Kidney epithelial cell (primary cell): Measurements from ENCODE around the gene NCAPG2. TPM values are rescaled to one million over a fixed set of nuclear protein-coding genes. Genes with fewer than 3 reads are reported as not detected.

Experiments used
- DNase-seq: peaks from one replicate; pipeline ENCODE4 v3.0.0-alpha.2; 2010; ENCODE audit warnings: low read depth
- H3K27me3 ChIP-seq: 2 replicates; pipeline ENCODE4 v1.6.0; 2011; ENCODE audit warnings: low read length; ENCODE audit not compliant: control insufficient read depth, insufficient read depth
- H3K36me3 ChIP-seq: 2 replicates; pipeline ENCODE4 v1.5.1; 2011; ENCODE audit warnings: low read length; ENCODE audit not compliant: control insufficient read depth, insufficient read depth
- H3K4me3 ChIP-seq: 2 replicates; pipeline ENCODE4 v1.5.1; 2011; ENCODE audit warnings: low read depth, mild to moderate bottlenecking, control low read depth, low read length
- CTCF ChIP-seq: IDR thresholded peaks from 2 replicates; pipeline ENCODE4 v1.5.1; 2011; ENCODE audit warnings: mild to moderate bottlenecking, moderate library complexity, low read length, control low read depth, inconsistent platforms; ENCODE audit not compliant: insufficient read depth, poor library complexity, severe bottlenecking
- total RNA-seq: library from RNA; depleted of rRNA; stranded (reverse); fragments of >200 nt; gene quantifications from 2 replicates; pipeline ENCODE4 v1.2.3, GENCODE V29; 2015

NCAPG2 gene
- total RNA-seq, 1 donor from 2014 or later = 8.5 TPM

GRCh38 chr7:158742065-158742821 is 37.6 kb upstream of the NCAPG2 start:
- DNase-seq = no peak
- no peak overlapping the region for H3K4me3 ChIP-seq
- peaks cover 2% of the 10 kb centered on the region for H3K36me3 ChIP-seq
- TF ChIP-seq CTCF = no peak
- no peaks in the 10 kb centered on the region for H3K27me3 ChIP-seq

DNA sequence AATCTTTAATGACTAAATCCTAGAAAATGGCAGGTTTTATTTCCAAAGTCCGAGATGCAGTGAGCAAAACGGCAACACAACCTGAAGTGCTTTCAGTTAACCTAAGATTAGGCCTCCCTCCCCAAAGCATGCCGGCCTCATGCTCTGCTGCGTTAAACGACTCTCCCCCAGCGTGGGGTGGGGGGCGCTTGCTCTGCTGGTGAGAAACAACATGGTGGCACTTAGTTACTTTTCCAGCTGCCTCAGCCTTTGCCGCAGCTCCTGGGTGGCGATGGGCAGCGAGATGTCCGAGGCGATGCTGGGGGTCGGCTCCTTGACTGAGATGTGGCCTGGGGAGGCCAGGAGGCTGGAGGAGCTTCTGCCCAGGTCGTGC is 36.7 kb upstream of the NCAPG2 start:
- TF ChIP-seq CTCF = no peak
- no peak overlapping the region for H3K4me3 ChIP-seq
- no peaks in the 10 kb centered on the region for H3K27me3 ChIP-seq
- H3K36me3 ChIP-seq = peaks cover 2% of the 10 kb centered on the region
- no peak for DNase-seq

DNA sequence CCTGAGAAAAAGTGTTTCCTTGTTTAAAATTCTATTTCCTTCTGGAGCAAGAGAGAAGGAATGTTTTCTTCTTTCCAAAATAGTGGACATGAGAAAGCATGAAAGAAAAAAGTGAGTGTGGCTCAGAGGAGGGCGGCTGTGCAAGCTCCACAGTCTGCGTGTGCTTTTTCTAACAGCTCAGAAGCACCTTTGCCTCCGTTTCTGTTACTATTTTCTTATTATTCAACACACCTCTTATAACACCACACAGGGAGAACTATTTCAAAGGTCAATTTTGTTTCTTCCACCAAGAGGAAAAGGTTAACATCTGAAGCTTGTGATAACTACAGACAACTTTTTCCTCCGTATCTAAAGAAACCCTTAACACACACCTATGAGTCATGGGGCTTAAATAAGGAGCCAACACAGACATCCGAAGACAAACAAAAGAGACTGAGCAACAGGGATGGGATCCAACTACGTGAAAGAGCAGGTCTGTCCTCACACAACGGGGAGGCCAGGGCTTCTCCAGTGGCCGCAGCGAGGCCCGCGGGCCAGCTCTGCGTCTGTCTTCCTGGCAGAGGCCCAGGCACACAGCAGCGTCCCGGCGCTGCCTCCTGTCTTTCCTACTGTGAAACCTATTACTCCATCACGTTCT is 36.2 kb upstream of the NCAPG2 start:
- H3K36me3 ChIP-seq = peaks cover 2% of the 10 kb centered on the region
- H3K27me3 ChIP-seq = no peaks in the 10 kb centered on the region
- no peak overlapping the region for H3K4me3 ChIP-seq
- TF ChIP-seq CTCF = no peak
- DNase-seq = no peak

DNA sequence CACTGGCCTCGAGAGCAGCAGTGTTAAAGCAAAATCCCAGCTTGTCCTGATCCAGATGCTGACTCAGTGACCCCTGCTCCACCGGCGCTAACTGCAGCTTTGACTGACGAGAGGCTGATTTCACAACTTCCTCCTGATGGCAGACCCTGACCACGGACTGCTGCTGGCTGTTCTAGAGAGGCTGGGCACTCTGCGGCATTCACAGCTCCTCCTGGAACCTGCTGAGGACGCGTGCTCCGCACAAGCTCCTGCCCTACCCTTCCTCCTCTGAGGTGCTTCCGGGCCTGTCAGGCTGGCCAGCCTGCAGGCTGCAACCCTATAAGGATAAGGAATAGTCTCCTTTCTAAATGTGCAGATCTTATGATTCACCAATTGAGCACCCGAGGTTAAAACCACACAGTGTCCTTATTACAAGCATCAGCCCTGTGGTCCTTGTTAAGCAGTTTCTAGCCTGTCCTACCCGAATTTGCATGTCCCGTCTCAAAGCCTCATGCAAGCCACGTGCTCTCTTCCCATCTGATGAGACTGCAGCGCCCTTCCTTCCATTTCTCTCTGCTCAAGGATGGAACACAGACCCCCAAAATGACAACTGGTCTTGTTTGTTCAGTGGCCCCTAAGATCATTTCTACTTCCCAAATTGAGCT is 35.5 kb upstream of the NCAPG2 start:
- peak; percentile 13 for TF ChIP-seq CTCF
- Histone ChIP-seq H3K27me3 (no peaks in the 10 kb centered on the region), H3K4me3 (no peak overlapping the region), H3K36me3 (peaks cover 2% of the 10 kb centered on the region)
- DNase-seq = peak; percentile 29

- TF ChIP-seq CTCF = no peak
- H3K27me3 ChIP-seq = no peaks in the 10 kb centered on the region
- no peak for DNase-seq
- H3K4me3 ChIP-seq = no peak overlapping the region
- peaks cover 2% of the 10 kb centered on the region for H3K36me3 ChIP-seq
These were observed 34.2 kb upstream of the NCAPG2 start for GRCh38 chr7:158738841-158739240.
